Measurements from ENCODE around the gene SCRN1. TPM values are rescaled to one million over a fixed set of nuclear protein-coding genes. Genes with fewer than 3 reads are reported as not detected.

SCRN1 gene
- total and polyA plus RNA-seq, 2 donors (not counting 1 experiment from before 2014, with no cell fraction given), result 124 to 142 TPM

DNA sequence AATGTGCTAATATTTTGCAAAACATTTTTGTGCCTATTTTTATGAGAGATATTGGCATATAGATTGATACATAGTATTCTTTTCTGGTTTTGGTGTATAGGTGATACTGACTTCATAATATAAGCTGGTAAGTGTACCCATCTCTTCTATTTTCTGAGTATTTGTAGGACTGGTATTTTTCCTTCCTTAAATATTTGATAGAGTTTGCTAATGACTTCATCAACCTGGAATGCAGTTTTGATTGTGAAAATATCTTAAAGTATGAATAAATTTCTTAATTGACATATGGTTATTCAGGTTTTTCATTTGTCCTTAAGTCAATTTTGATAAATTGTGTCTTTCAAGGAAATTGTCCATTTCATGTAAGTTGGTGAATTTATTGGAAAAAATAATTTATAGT is 6.1 kb upstream of the SCRN1 start:
- Histone ChIP-seq H3K27me3 (ENCODE audit: control insufficient read depth, insufficient read depth, low read length) (no peaks in the 10 kb centered on the region), H2AFZ (ENCODE audit: low read length) (no peak overlapping the region), H3K4me1 (ENCODE audit: control insufficient read depth, extremely low read depth, insufficient read depth, low read length) (no peaks in the 10 kb centered on the region), H3K79me2 (ENCODE audit: control insufficient read depth, insufficient read depth, low read length) (no peaks in the 10 kb centered on the region), H4K20me1 (ENCODE audit: control insufficient read depth, extremely low read depth, insufficient read depth, low read length) (no peaks in the 10 kb centered on the region), H3K4me3 (replicated peaks in 1 of 4; ENCODE audit: control extremely low read depth in 1 of 4, insufficient read depth in 1 of 4, low read depth in 3 of 4, low read length in 4 of 4) (no peak overlapping the region), H3K36me3 (ENCODE audit: control insufficient read depth, insufficient read depth, low read length) (no peaks in the 10 kb centered on the region), H3K9me3 (ENCODE audit: control insufficient read depth, insufficient read depth, low read depth, low read length) (no peaks in the 10 kb centered on the region), H3K27ac (ENCODE audit: insufficient read depth, low read length) (no peak overlapping the region), H3K9ac (ENCODE audit: insufficient read depth, low read length) (no peak overlapping the region), H3K4me2 (ENCODE audit: extremely low read depth, insufficient read depth, low read length) (no peak overlapping the region)
- TF ChIP-seq, protein P1, sequence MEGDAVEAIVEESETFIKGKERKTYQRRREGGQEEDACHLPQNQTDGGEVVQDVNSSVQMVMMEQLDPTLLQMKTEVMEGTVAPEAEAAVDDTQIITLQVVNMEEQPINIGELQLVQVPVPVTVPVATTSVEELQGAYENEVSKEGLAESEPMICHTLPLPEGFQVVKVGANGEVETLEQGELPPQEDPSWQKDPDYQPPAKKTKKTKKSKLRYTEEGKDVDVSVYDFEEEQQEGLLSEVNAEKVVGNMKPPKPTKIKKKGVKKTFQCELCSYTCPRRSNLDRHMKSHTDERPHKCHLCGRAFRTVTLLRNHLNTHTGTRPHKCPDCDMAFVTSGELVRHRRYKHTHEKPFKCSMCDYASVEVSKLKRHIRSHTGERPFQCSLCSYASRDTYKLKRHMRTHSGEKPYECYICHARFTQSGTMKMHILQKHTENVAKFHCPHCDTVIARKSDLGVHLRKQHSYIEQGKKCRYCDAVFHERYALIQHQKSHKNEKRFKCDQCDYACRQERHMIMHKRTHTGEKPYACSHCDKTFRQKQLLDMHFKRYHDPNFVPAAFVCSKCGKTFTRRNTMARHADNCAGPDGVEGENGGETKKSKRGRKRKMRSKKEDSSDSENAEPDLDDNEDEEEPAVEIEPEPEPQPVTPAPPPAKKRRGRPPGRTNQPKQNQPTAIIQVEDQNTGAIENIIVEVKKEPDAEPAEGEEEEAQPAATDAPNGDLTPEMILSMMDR (conservative IDR thresholded peaks at IDR 0.05 in 1 of 2, IDR thresholded peaks at IDR 0.05 in 1 of 2; ENCODE audit: low read depth in 1 of 2, low read length in 2 of 2), result no peak
- no peak for TF ChIP-seq EZH2 (IDR thresholded peaks at IDR 0.05; ENCODE audit: low read length, missing control alignments)
- DNase-seq (ENCODE audit: low read depth in 2 of 2), result no peak

DNA sequence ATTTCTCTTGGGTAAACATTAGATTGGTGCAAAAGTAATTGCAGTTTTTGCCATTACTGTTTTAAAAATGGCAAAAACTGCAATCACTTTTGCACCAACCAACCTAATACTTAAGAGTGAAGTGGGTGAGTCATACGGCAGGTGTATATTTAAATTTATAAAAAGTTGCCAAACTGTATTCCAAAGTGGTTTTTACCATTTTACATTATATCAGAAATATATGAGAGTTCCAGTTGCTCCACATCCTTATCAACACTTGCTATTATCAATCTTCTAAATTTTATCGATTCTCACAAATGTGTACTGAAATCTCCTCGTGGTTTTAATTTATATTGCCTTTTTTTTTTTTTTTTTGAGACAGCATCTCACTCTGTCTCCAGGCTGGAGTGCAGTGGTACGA is 3.5 kb upstream of the SCRN1 start:
- Histone ChIP-seq H4K20me1 (ENCODE audit: control insufficient read depth, extremely low read depth, insufficient read depth, low read length) (no peaks in the 10 kb centered on the region), H3K4me3 (replicated peaks in 1 of 4; ENCODE audit: control extremely low read depth in 1 of 4, insufficient read depth in 1 of 4, low read depth in 3 of 4, low read length in 4 of 4) (no peak overlapping the region), H2AFZ (ENCODE audit: low read length) (no peak overlapping the region), H3K4me1 (ENCODE audit: control insufficient read depth, extremely low read depth, insufficient read depth, low read length) (peaks cover 3% of the 10 kb centered on the region), H3K36me3 (ENCODE audit: control insufficient read depth, insufficient read depth, low read length) (no peaks in the 10 kb centered on the region), H3K27me3 (ENCODE audit: control insufficient read depth, insufficient read depth, low read length) (no peaks in the 10 kb centered on the region), H3K9ac (ENCODE audit: insufficient read depth, low read length) (no peak overlapping the region), H3K4me2 (ENCODE audit: extremely low read depth, insufficient read depth, low read length) (no peak overlapping the region), H3K9me3 (ENCODE audit: control insufficient read depth, insufficient read depth, low read depth, low read length) (no peaks in the 10 kb centered on the region), H3K27ac (ENCODE audit: insufficient read depth, low read length) (no peak overlapping the region), H3K79me2 (ENCODE audit: control insufficient read depth, insufficient read depth, low read length) (peaks cover 18% of the 10 kb centered on the region)
- no peak for DNase-seq (ENCODE audit: low read depth in 2 of 2)
- TF ChIP-seq, protein P1 (conservative IDR thresholded peaks at IDR 0.05 in 1 of 2, IDR thresholded peaks at IDR 0.05 in 1 of 2; ENCODE audit: low read depth in 1 of 2, low read length in 2 of 2), result no peak
- no peak for TF ChIP-seq EZH2 (IDR thresholded peaks at IDR 0.05; ENCODE audit: low read length, missing control alignments)

DNA sequence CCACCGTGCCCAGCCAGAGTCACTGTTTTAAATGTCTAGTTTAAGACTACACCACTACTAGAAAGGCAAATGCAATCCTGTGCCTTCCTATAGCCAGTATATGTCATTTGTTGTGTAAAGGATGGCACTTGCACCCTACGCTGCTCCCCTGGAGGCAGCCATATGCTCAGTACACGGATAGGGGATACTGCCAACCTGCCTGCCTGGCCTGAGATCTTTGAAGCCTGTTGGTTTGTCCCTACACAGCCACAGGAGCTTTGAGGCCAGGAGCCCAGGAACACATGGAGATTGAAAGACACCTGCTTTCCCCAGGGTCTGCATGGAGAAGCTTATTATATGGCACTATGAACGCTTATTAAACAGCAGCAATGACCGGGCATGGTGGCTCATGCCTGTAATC is 2.3 kb upstream of the SCRN1 start:
- Histone ChIP-seq H3K4me1 (ENCODE audit: control insufficient read depth, extremely low read depth, insufficient read depth, low read length) (peaks cover 9% of the 10 kb centered on the region), H4K20me1 (ENCODE audit: control insufficient read depth, extremely low read depth, insufficient read depth, low read length) (no peaks in the 10 kb centered on the region), H3K27me3 (ENCODE audit: control insufficient read depth, insufficient read depth, low read length) (no peaks in the 10 kb centered on the region), H3K36me3 (ENCODE audit: control insufficient read depth, insufficient read depth, low read length) (no peaks in the 10 kb centered on the region), H2AFZ (ENCODE audit: low read length) (no peak overlapping the region), H3K9me3 (ENCODE audit: control insufficient read depth, insufficient read depth, low read depth, low read length) (no peaks in the 10 kb centered on the region), H3K4me2 (ENCODE audit: extremely low read depth, insufficient read depth, low read length) (no peak overlapping the region), H3K27ac (ENCODE audit: insufficient read depth, low read length) (no peak overlapping the region), H3K79me2 (ENCODE audit: control insufficient read depth, insufficient read depth, low read length) (peaks cover 24% of the 10 kb centered on the region), H3K9ac (ENCODE audit: insufficient read depth, low read length) (no peak overlapping the region), H3K4me3 (replicated peaks in 1 of 4; ENCODE audit: control extremely low read depth in 1 of 4, insufficient read depth in 1 of 4, low read depth in 3 of 4, low read length in 4 of 4) (no peak overlapping the region)
- TF ChIP-seq EZH2 (IDR thresholded peaks at IDR 0.05; ENCODE audit: low read length, missing control alignments), result no peak
- TF ChIP-seq, protein P1 (conservative IDR thresholded peaks at IDR 0.05 in 1 of 2, IDR thresholded peaks at IDR 0.05 in 1 of 2; ENCODE audit: low read depth in 1 of 2, low read length in 2 of 2), result no peak
- DNase-seq (ENCODE audit: low read depth in 2 of 2), result no peak

All from fibroblast of lung (primary cell).